NCI-H2029 (cell line): ENCODE data around the gene ACO1.

Experiments
- DNase-seq: peaks from one replicate; lab custom pipeline; 2025; lab: John Stamatoyannopoulos, UW

ACO1 gene

DNA sequence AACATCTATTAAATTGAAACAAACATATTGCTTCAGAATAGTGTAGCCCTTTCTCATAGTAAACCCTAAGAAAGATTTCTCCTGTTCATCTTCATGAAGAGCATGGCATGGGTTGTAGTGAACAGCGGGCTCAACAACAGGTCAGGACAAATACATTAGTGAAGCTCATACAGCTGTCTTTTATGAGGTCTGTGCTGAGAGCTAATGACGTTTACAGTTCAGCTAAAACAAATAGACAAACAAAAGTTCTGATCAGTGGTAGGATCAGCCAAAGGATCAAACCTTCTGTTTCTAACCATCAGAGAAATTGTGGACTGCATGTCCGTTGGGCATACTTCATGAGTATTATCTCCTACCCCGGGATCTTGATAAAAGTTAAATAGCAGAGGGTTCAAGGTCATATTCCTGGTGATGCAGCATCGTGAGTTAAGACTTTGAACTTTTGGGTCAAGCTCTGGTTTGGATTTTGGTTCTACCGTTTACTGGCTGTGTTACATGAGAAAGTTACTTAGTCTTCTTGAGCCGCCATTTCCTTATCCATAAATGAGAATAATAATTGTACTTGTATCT lies 37.9 kb downstream of the ACO1 start:
- DNase-seq, result no peak

DNA sequence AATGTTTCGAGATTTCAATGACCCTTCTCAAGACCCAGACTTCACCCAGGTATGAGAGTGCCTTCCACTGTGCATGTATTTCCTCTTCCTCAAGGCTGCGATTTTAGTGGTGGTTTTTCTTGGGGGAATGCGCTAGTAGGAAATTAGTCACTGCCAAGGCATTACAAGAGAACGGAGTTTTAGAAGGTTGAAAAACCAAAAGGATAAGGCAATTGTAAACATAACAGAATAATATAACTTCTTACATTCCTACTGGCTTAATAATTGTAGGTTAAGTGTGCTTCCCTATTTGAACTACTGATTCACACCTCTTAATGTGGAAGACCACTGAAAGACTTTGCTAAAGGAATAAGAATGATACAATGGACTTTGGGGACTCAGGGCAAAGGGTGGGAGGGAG lies 38.9 kb downstream of the ACO1 start:
- DNase-seq, result no peak

DNA sequence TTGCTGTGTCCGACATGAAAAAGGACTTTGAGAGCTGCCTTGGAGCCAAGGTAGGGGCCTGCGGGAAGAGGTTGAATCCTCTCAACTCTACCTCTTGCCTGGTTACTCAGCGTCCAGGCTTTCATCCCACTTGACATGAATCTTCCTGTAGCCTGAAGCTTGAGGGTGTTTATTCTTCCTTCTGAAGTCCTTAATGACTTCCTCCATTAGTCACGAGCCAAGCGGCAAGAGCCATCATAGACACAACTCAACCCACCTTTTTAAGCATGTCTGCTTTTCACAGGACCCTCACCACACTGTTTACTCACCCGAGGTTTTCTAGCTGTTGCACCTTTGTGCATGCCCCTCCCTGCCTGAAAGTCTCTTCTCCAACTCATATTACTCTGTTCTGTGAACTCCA lies 40.2 kb downstream of the ACO1 start:
- no peak for DNase-seq

DNA sequence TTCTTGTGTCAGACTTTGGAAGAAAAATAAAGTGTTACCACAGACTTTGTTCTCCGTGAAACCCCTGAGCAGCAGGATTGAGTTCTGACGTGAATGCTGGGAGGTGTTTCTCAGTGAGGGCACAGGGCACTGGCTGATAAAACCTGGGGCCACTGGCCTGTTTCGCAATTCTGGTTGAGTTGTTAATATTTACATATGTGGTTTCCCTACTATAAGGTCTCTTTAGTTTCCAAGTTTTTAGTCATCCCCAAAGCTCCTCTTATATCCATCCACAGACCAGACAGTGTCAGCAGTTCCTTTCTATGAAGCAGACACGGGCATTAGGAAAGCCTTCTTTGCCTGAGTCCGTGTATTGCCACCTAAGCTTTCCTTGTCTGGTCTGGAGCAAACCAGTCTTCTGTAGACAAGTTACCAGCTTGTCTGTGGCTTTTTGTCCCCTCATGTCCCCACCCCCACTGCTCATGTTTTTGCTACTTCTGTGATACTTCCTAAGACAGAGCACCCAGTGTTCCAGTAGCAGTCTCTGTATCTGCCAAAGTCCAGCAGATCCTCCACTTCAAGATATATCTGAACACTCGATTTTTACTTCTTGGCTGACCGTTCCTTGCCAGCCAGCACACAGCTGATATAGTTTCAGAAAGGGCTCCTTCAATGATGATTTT lies 42.0 kb downstream of the ACO1 start:
- DNase-seq, result no peak

DNA sequence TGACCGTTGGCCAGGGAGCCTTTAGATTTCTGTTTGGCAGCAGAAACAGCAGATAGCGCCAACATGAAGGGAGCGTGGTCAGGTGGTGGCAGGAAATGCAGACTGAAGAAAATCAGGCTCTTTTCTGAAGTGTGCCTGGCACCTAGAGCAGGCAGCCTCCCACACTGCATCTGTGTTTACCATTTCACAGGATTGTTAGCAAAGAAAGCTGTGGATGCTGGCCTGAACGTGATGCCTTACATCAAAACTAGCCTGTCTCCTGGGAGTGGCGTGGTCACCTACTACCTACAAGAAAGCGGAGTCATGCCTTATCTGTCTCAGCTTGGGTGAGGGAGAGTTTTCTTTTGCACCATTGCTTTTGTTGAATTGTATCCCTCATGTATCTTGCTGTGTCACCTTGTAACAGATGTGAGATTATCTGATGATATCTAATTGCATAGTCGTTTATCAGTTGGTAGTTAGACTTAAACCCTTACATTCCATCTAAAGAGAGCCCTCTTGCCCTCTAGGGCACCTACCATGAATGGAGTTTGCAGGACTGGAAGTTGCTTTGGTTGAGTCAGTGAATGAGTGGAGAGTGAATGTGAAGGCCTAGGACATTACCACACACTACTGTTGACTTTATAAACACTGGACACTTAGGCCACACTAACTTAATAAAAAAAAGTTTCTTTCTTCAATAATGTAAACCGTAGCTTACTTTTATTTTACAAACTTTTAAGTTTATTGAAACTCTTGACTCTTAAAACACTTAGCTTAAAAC lies 42.8 kb downstream of the ACO1 start:
- no peak for DNase-seq

DNA sequence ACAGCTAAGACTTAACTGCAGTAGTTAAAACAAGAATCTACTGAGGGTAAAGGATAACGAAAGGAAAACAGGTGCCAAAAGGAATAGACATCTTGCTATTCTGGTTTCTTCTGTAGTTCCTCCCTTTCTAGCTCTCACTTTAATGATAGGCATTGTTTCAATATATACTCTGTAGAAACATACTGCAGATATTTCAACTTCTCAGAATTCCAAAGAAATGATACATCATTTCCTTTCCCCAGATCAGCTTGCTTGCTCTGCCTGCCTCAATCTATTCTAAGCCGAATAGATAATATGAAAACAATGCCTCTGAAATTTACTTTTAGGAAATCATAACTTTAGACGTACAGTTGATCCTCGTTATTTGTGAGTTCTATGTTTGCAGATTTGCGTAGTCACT lies 46.3 kb downstream of the ACO1 start:
- DNase-seq, result no peak

DNA sequence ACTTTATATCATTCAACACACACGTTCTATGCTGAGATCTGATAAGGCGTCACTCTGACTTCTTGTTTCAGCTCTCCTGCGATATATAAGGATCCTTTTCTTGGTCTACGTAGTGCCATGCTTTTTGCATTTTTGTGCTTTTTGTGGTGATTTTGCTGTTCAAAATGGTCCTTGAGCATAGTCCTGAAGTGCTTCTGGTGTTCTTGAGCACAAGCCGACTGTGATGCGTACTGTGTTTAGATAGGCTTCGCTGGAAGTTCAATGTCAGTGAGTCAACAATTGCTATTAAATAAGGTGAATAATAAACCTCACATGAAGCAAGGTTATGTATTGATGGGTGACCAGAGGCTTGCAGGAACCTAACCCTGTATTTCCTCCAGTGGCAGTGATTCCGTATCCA lies 46.8 kb downstream of the ACO1 start:
- no peak for DNase-seq

DNA sequence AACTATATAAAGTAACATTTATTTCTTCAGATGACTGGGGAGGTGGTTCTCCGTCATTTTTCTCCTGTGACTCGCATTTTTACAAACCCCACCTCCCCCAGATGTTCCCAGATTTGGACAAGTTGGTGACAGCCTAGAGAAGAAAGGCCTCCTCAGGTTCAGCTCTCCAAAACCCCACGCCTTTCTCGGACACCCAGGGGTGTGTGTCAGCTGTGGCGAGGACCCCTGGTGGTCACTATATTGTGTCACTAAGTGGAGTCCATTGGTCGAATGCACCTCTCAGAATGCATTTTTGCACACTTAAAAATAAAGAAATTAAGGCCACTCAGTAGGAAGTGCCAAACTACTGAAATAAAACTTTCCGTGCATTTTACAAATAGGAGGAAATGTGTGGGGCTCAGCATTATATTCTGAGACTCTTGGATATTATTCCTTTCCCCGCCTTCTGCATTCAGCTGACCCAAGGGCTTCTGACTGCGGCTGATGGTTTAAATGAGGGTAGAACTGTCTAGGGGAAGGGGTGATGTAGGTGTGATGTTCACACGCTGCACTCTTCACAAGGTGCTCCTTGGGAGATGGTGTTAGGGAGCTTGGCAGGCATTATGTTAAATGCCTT lies 47.6 kb downstream of the ACO1 start:
- DNase-seq, result no peak

DNA sequence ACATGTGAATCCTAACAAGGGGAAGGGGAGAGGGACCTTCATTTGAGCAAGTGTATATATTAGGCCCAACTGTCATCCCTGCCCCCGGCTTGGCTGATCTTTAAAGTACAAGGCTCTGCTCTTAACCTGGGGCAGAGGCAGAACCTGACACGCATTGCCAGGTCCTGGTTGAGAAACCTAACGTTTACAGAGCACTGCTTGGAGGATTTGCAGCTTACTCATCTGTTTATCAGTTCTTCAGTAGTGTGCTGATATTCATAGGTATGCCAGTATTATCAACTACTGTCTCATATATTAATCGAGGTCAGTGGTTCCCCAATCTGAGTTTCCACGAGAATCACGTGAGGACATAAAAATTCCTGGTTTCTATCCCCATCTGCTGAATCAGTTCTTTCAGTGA lies 50.4 kb downstream of the ACO1 start:
- no peak for DNase-seq

DNA sequence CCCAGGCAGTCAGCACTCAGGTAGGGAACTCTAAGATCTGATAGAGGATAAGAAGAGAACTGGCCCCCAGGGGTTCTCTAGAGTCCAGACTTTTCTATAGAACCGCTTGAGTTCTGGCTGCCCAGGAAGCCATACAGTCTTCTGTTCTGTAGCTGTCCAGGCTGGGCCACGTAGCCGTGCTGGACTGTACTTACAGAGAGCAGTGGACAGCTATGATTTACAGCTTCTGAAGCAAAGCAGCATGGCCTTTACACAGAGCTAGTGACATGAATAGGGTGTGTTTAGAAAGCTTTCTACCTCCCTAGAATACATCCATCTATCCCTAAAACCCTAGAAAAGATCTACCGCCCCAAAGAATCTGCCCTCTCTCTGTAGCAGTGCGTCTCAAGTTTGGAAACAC lies 57.2 kb downstream of the ACO1 start:
- DNase-seq, result no peak

DNA sequence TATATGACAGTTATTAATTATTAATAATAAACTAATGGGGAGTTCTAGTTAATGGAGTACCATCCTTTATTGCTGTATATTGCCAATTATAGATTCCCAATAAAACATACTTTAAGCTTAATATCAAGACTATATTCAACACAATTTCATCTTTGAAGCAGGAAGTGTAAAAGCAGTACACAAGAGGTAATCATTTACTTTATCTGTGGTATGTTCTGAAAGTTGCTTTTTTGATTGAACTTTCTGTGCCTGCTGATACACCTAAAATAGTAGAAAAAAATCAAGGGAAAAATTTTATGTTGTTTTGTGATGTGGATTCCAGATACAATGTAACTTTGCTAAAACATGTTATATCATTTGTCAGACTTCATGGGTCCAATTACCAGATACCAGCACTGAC lies 58.0 kb downstream of the ACO1 start:
- no peak for DNase-seq

DNA sequence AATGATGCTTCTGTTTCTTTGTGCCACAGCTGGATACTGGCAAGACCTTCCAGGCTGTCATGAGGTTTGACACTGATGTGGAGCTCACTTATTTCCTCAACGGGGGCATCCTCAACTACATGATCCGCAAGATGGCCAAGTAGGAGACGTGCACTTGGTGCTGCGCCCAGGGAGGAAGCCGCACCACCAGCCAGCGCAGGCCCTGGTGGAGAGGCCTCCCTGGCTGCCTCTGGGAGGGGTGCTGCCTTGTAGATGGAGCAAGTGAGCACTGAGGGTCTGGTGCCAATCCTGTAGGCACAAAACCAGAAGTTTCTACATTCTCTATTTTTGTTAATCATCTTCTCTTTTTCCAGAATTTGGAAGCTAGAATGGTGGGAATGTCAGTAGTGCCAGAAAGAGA lies 65.5 kb downstream of the ACO1 start:
- DNase-seq, result no peak

DNA sequence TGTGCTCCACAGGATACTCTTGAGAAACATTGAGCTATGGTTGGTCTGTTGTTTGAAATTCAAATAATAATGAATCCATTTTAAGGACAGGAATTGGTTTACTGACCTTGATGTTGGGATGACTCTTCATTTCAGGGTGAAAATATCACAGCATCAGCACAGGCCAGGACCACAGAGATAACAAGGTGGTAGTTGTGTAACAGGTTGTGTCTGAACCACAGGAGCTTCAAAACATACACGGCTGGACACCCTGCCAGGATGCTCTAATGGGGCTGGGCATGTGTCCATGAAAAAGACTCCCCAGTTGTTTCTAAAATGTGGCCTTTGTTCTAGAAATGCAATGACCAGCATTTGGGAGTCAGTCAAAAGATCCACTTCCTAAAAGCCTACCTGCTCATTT lies 69.8 kb downstream of the ACO1 start:
- DNase-seq, result no peak

DNA sequence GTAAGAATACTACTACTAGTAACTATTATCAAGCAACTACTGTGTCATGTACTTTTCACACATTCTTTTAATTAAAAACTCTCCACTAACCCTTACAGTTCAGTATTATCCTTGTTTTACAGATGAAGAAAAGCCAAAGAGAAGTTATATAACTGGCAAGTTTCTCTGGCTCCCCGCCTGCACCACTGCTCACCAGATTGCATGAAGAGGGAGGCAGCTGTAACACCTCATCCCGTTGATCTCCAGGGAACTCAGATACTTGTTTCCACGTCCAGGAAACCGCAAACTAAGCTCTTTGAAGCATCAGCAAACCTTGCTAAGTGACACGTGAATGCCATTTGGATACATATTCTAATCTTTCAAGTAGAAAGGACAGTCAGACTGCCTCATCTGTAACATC lies 71.3 kb downstream of the ACO1 start:
- no peak for DNase-seq

DNA sequence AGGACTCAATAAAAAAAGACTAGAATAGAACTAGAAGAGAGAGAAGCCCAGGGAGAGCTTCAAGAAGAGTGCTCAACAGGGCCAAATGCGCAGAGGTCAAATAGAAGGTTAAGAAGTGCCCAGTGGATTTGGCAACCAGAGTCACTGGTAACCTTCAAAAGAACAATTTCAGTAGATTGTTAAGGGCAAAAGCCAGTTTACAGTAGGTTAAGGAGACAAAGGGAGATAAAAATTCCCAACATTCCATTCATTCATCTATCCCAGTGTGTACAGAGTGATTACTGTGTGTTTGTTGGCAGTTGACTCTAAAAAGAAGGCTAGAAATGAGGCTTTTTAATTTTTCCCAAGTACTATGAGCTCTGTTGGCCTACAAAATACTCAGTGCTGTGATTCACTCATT lies 72.1 kb downstream of the ACO1 start:
- no peak for DNase-seq

DNA sequence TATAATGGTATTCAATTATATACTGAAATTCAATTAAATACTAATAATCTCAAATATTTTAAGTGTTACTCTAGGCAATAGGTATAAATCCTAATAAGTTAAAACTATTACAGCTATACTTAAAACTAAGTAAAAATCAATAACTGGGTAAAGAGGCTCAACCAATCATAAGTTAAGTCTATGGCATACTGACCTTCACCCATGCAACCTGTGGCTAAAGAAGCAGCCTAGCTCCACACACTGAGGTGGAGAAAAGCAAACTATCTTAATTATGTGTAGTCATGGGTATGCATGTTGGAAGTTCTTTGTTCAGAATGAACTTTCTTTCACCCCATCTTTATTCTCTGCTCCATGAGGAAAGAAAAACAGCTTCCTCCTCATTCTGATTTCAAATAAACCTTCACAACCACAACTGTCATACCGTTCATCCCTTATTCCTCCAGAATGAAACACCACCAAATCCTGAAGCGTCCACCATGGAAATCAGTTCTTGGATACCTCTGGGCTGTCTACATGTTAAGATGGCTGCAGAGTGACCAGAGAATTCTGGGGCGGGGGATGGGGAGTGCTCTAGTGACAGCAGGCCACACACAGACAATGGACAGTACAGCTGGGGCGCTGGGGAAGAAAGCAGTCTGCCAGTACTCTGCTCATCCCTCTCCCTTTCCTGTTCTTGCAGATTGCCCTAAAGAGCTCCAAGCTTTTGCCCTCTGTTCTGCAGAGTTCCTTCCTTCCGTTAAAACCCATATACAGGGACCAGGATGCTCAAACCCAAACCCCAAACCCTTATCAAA lies 79.3 kb downstream of the ACO1 start:
- DNase-seq, result no peak

DNA sequence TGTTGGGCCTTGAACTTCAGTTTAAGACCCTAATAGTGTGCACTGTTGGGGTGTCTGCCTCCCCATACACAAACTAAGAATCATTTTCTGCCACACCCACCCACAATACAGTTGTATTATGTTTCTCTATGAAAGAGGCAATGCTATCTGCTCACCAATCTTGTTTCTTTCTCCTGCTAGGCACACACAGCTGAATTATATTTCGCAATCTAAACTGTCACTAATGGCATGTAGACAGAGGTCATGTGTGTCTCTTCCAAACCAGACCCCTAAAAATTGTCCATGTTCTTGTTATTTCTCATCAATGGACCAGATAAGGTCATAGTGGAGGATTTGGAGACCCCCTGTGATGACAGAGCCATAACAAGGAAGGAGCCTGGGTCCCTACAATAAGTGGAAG lies 84.3 kb downstream of the ACO1 start:
- no peak for DNase-seq

DNA sequence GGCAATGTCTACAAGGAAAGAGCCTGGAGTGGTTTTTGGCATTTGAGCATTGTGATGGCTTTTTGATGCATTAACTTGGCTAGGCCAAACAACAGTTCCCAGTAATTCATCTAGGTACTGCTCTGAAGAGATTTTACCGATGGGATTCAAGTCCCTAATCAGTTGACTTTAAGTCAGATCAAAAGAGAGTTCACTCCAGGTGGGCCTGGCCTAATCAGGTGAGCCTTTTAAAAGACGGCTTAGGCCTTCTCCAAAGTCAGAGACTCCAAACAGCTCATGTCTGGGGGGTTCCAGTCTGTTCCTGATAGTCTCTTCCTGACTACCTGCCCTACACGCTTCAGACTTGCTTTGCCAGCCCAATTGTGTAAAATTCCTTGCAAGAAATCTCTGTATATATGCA lies 87.9 kb downstream of the ACO1 start:
- no peak for DNase-seq

DNA sequence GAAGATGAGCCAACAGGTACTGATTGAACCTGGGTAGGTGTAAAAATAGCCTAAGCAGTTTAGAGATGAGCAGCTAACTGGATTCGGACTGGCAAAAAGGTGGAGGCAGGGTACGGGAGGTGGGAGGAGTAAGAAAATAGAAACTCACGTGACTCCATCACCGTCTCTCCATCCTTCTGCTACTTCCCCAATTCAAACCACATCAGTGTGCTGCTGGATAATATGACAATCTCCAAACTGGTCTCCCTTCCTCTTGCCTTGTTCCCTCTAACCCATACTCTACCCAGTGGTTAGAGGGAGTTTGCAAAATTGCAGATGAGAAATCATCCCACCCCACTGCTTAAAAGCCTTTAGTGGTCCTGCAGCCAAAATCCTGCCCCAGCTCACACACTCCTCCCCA lies 98.9 kb downstream of the ACO1 start:
- DNase-seq, result no peak

DNA sequence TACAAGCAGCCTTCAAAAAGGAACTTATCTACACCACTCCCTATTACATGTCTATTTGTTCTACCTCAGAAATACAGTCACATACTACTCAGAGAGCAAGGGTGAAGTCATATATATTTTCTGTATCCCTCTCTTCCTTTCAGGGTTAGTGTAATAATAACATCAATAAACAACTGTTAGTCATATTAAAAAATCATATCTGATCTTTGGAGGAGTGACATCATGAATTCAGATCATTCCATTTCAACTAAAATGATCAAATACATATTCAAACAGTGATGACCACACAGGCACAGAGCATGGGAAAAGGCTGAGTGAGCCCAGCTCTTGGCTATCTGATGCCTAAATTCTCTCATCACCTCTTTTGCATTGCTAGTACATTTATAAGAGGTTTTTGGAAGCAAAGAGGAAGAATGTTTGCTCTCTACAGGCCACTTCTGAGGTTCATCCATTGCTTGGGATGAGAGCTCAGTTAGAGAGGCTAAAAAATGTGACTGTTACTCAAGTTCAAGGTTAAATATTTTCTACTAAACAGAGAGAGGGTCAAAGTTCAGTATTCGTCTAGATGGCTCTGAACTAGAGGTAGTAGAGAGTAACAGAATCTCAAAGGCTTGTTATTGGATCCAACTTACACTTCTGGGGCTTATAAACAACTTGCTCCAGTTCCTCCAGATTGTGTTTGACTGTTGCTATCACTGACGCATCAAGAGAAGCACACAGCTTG lies 102.6 kb downstream of the ACO1 start:
- no peak for DNase-seq

DNA sequence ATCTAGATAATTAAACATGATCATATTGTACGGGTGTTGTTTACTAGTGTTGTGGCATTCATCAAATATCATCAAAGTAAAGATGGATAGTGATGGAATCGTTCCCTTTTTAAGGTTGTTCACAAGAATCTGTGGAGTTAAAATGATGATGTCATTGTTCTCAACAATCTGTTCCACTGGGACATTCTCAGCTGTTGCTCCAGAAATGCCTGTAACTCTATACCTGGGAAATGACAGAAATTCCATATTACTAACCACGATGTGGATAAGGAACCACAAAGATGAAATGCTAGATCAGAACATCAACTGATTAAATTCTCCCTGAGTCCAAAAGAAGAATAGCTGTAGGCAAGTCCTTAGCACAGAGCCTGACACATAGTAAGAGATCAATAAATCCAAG lies 103.5 kb downstream of the ACO1 start:
- no peak for DNase-seq

DNA sequence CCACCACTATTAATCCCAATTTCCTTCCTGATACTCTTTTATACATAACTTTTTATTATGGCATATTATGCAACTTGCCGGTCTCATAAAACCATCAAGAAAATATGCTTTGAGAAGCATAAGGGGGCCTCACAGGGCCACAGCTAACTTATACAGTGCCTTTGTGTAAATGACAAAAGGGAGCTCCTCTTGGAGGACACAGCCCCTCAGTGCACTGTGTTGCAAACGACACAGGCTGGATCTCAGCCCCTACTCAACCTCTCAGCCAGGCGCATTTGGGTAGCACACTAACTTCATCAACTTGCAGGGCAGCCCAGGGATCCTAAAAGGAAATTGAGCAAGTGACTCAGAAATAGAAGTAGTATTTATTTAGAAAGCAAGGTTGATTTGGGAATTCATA lies 106.2 kb downstream of the ACO1 start:
- no peak for DNase-seq
